Gastroesophageal sphincter (tissue), 4 donors: Measurements from ENCODE around the gene PRKRIP1. TPM values are rescaled to one million over a fixed set of nuclear protein-coding genes. Genes with fewer than 3 reads are reported as not detected.
A peak's percentile ranks its signal among the peaks of the same experiment; 100 is the strongest.

ENCODE experiments used
- ATAC-seq: fragments of 150-250 bp; one replicate; pipeline ENCODE4 v1.9.1; 2016; ENCODE audit warnings: mild to moderate bottlenecking, moderate library complexity
- H3K27ac ChIP-seq, 4 donors: fragments of 200-600 bp; sonication (generic) in 3 of 4; 1 replicate in 3 of 4; 2 replicates in 1 of 4; pipeline ENCODE4 v1.5.1; 2016 to 2019
- H3K27me3 ChIP-seq: fragments of 200-600 bp; sonication (generic); one replicate; pipeline ENCODE4 v1.5.1; 2019
- H3K36me3 ChIP-seq, 2 donors: fragments of 200-600 bp; sonication (generic); one replicate each; pipeline ENCODE4 v1.5.1; 2019; ENCODE audit warnings: control low read depth in 1 of 2
- H3K4me1 ChIP-seq, 3 donors: fragments of 200-600 bp; sonication (generic); 1 replicate in 2 of 3; 2 replicates in 1 of 3; pipeline ENCODE4 v1.5.1; 2016 to 2019; ENCODE audit warnings: control low read depth in 2 of 3
- H3K4me3 ChIP-seq, 2 donors: fragments of 200-600 bp; sonication (generic); one replicate each; pipeline ENCODE4 v1.5.1; 2019; ENCODE audit warnings: mild to moderate bottlenecking in 1 of 2, moderate library complexity in 1 of 2
- H3K9me3 ChIP-seq, 3 donors: fragments of 200-600 bp; sonication (generic); one replicate each; pipeline ENCODE4 v1.5.1; 2017 to 2019; ENCODE audit warnings: control low read depth in 2 of 3
- CTCF ChIP-seq, 4 experiments: fragments of 200-600 bp in 2 of 4; fragments of 450-650 bp in 2 of 4; sonication (generic) in 1 of 4; IDR thresholded peaks; one replicate each; pipeline ENCODE4 v1.5.1; 2017 to 2019; ENCODE audit warnings: antibody characterized with exemption in 4 of 4, mild to moderate bottlenecking in 2 of 4, moderate library complexity in 2 of 4
- EP300 ChIP-seq: sonication (generic); formaldehyde crosslinking; IDR thresholded peaks from one replicate; pipeline ENCODE4 v1.6.1; 2017; ENCODE audit warnings: antibody characterized with exemption, mild to moderate bottlenecking
- POLR2A ChIP-seq, 2 donors: fragments of 450-650 bp; IDR thresholded peaks; one replicate each; pipeline ENCODE4 v1.6.1; 2017; ENCODE audit warnings: antibody characterized with exemption in 2 of 2, mild to moderate bottlenecking in 2 of 2, moderate library complexity in 1 of 2
- POLR2AphosphoS5 ChIP-seq: sonication (generic); formaldehyde crosslinking; IDR thresholded peaks from one replicate; pipeline ENCODE4 v1.6.1; 2017; ENCODE audit warnings: antibody characterized with exemption
- WGBS, 2 donors: methylation state at CpG; one replicate each; pipeline ENCODE4 v1.1.5; 2018; ENCODE audit warnings: low coverage in 1 of 2; 5-methylcytosine and 5-hydroxymethylcytosine counted together
- total RNA-seq, 4 donors: library from RNA; depleted of rRNA; stranded (reverse); fragments of >200 nt; gene quantifications; one replicate each; pipeline ENCODE4 v1.1.0, GENCODE V29; 2016

PRKRIP1 gene
- total RNA-seq, 4 donors from 2014 or later, result 11.7 to 48.7 (median 24.4) TPM

- ATAC-seq, result no peak
- Histone ChIP-seq H3K4me3 (no peak overlapping the region), H3K36me3 (peaks cover 0 to 94% of the 10 kb centered on the region in 2 donors), H3K27me3 (no peaks in the 10 kb centered on the region), H3K4me1 (no peaks in the 10 kb centered on the region), H3K27ac (no peak overlapping the region), H3K9me3 (no peaks in the 10 kb centered on the region)
- WGBS, 2 donors, result 83 to 91% methylated on average over 6 to 7 of the region's 10 CpGs
- TF ChIP-seq EP300 (no peak), CTCF (IDR thresholded peaks at IDR 0.05) (no peak), POLR2AphosphoS5 (no peak), POLR2A (IDR thresholded peaks at IDR 0.05) (no peak)
These were observed 25.6 kb downstream of the PRKRIP1 start for GRCh38 chr7:102421706-102422240.

GRCh38 chr7:102424129-102424551 lies 28.0 kb downstream of the PRKRIP1 start:
- 80% methylated on average over 1 of the region's 12 CpGs; no CpG with 5 or more reads in 1 of the 2 donors for WGBS, 2 donors
- H3K9me3 ChIP-seq, result no peaks in the 10 kb centered on the region
- no peak for ATAC-seq
- no peak overlapping the region for H3K27ac ChIP-seq
- H3K4me3 ChIP-seq, result no peak overlapping the region
- H3K27me3 ChIP-seq, result no peaks in the 10 kb centered on the region
- H3K4me1 ChIP-seq, result no peaks in the 10 kb centered on the region
- TF ChIP-seq CTCF (IDR thresholded peaks at IDR 0.05) (no peak), POLR2A (IDR thresholded peaks at IDR 0.05) (no peak), EP300 (no peak), POLR2AphosphoS5 (no peak)
- H3K36me3 ChIP-seq, result peaks cover 0 to 83% of the 10 kb centered on the region in 2 donors

- H3K36me3 ChIP-seq, result peaks cover 0 to 77% of the 10 kb centered on the region in 2 donors
- TF ChIP-seq EP300 (no peak), CTCF (IDR thresholded peaks at IDR 0.05) (no peak), POLR2A (IDR thresholded peaks at IDR 0.05) (no peak), POLR2AphosphoS5 (no peak)
- H3K4me3 ChIP-seq, result no peak overlapping the region
- no peaks in the 10 kb centered on the region for H3K9me3 ChIP-seq
- no peaks in the 10 kb centered on the region for H3K27me3 ChIP-seq
- no peak overlapping the region for H3K27ac ChIP-seq
- 80 to 83% methylated on average over 1 to 5 of the region's 13 CpGs for WGBS, 2 donors
- no peak for ATAC-seq
- H3K4me1 ChIP-seq, result no peaks in the 10 kb centered on the region
These were observed 28.6 kb downstream of the PRKRIP1 start for GRCh38 chr7:102424787-102425218.

- Histone ChIP-seq H3K27me3 (no peaks in the 10 kb centered on the region), H3K9me3 (no peaks in the 10 kb centered on the region), H3K4me3 (no peak overlapping the region), H3K4me1 (no peaks in the 10 kb centered on the region), H3K36me3 (peaks cover 0 to 67% of the 10 kb centered on the region in 2 donors), H3K27ac (peak overlapping the region in 1 of 4 donors; percentile 53)
- TF ChIP-seq POLR2AphosphoS5 (no peak), POLR2A (IDR thresholded peaks at IDR 0.05) (no peak), EP300 (no peak), CTCF (IDR thresholded peaks at IDR 0.05) (no peak)
- peak; percentile 35 for ATAC-seq
- WGBS, 2 donors, result 72 to 85% methylated on average over 4 to 8 of the region's 25 CpGs
These were observed 29.6 kb downstream of the PRKRIP1 start for GRCh38 chr7:102425639-102426267.
